Fibroblast of upper back skin (primary cell): ENCODE results near the gene CACNA1B.

Source experiments
- DNase-seq: peaks from one replicate; pipeline ENCODE4 v3.0.0-alpha.2; 2013

Gene CACNA1B

GRCh38 chr9:137969685-137970084 is 92.1 kb downstream of the CACNA1B start:
- DNase-seq: no peak

DNA sequence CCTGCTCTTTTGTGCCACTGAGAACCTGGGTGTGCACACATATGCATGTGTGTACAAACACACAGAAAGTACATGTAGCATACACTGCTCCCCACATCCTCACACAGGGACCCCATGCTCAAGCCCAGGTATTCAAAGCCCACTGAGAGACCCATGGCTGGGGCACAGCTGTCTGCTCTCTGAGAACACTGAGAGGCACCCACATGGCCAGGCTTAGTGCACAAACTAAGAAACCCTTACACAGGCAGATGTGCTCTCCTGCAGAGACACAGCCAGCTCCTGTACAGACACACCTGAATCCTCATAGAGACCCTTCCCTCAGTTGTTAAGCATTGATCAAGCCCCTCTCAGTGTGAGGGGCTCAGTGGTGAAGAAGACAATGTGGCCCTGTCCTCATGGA is 92.5 kb downstream of the CACNA1B start:
- no peak for DNase-seq

- no peak for DNase-seq
Measured at GRCh38 chr9:137970686-137971476, 93.3 kb downstream of the CACNA1B start.

DNA sequence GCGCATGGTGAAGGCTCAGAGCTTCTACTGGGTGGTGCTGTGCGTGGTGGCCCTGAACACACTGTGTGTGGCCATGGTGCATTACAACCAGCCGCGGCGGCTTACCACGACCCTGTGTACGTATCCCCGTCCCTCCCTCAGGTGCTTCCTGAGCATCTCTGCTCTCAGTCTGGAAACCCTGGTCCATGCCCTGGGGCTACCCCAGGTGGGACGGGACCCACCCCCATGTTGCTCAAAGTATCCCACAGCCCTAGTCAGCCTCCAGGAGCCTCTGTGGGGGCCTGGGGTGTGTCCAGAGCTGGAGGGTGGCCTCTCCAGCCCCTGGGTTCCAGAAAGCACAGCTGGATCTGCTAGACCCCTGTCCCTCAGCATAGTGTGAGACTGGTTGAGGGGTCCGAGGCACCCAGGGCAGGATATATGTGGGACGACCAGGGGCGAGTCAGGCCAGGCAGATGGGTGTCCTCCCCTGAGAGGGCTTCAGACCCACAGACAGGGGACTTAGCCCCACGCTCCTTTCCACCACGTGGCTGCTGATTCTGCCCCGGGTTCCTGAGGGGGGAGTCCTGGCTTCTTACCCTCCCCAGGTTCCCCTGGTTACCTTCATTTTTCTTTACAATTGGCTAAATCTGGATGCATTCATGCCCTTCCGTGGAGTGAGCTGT is 94.0 kb downstream of the CACNA1B start:
- DNase-seq: no peak

GRCh38 chr9:137972355-137972987 is 94.9 kb downstream of the CACNA1B start:
- no peak for DNase-seq

DNA sequence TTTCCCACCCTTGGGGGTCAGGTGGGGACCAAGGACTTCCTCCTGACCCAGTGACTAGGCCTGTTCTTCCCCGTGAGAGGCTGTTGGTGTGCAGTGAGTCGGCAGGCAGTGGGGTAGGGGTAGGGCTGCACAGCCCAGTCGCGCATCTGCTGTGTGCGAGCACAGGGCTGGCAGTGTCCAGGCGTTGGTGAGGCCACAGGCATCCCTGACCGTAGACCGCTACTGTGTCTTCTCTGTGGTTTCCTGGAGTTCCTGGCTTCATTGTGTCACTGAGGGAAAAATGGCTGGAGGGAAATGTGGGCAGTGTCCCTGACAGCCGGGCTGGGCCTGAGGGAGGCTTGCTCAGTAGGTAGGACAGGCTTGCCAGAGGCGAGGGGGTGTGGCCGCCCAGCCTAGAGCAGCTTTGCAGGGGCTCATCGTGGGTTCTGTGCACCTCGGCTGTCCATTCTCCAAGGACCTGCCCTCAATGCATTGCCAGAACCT is 95.4 kb downstream of the CACNA1B start:
- DNase-seq: no peak

DNA sequence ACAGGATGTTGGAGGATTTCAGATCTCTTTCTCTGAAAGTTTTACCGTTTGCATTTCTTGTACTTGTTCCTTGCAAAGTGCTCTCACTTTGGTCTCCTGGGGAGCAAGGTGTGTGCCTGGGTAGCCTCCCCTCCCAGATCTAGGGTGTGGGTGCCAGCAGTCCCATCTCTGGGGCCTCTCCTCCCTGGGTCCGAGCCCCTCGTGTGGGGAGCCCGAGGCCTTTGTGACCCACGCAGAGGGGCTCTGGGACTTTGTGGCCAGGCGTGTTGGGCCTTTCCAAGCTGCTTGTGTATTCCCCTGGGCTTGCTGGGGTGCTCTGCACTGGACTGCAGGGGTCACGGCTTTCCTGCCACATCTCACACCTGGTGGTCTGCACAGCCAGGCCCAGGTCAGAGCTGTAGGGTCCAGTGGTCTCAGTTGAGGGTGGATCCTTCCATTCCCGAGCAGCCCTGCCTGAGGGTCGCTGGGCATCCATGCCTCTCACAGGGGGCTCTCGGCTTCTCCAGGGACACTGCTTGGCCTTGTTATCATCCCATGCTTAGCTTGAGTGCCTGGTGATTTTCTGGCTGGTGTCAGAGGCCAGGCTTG is 96.3 kb downstream of the CACNA1B start:
- DNase-seq: no peak

- no peak for DNase-seq
Measured at GRCh38 chr9:137974746-137975526, 97.4 kb downstream of the CACNA1B start.

DNA sequence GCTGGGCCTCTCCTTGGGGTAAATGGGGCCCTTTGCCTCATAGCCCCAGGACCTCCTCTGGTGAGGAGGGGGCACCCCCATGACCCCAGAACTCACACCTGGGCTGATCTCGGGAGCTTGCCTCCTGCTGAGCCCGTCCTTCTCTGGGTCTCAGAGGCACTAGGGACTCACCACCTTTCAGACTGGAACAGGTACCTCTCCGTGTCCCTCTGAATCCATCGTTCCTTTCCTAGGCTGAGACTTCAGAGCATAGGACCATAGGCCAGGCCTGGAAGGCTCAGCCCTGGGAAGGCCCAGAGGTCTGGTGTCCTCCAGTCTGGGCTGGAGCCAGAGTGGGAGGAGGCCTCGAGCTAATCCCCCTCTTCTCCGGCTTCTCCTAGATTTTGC is 97.9 kb downstream of the CACNA1B start:
- no peak for DNase-seq

GRCh38 chr9:137975936-137976565 is 98.5 kb downstream of the CACNA1B start:
- DNase-seq: no peak

GRCh38 chr9:137977571-137978261 is 100.1 kb downstream of the CACNA1B start:
- DNase-seq: no peak

DNA sequence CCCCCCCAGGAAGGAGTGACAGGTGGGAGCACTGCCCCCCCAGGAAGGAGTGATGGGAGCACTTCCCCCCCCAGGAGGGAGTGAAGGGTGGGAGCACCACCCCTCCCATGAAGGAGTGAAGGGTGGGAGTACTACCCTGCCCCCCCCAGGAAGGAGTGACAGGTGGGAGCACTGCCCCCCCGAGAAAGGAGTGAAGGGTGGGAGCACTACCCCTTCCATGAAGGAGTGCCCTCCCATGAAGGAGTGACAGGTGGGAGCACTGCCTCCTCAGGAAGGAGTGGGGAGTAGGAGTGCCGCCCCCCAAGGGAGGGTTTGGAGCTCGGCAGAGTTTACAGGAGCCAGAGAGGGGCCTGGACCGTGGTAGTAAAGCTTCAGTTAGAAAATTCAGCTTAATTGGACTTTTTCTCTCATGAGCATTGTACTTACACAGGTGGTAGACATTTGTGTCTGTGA is 100.7 kb downstream of the CACNA1B start:
- DNase-seq: no peak

- DNase-seq: no peak
Measured at GRCh38 chr9:137982200-137982599, 104.6 kb downstream of the CACNA1B start.

- DNase-seq: no peak
Measured at GRCh38 chr9:137984005-137984404, 106.4 kb downstream of the CACNA1B start.

DNA sequence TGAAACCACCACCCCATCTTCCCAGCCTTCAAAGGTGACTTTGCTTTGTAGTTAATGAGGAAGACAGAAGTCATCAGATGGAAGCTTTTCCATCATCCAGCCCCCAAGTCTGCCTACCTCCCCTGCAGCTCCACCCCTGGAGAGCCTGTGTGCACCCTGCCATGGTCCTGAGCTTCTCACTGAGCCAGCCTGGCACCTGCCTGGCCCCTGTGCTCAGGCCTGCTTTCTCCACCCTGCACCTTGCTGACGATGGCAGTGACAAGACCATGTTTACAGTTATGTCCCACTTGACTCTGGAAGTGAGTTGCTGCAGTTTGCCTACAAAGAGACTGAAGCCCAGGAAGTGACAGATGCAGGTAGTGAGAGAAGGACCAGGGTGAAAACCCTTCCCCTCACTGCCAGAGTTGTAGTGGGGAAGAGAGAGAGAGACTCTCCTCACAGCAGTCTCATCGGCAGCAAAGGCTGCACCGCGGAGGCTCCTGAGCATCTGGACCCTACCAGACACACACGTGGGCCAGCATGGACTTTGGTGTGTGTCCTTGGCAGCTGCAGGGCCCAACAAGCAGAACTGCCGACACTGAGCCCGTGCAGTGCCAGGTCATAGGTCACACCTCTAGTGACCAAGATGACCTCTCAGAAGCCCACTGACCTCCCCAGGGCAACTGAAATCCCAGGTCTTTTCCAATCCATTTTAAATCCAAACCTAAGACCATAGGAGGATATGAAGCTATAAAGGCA is 107.1 kb downstream of the CACNA1B start:
- DNase-seq: no peak

- no peak for DNase-seq
Measured at GRCh38 chr9:137985637-137986071, 108.1 kb downstream of the CACNA1B start.

- DNase-seq: no peak
Measured at GRCh38 chr9:137986268-137987099, 108.9 kb downstream of the CACNA1B start.

- no peak for DNase-seq
Measured at GRCh38 chr9:137987244-137988030, 109.9 kb downstream of the CACNA1B start.

DNA sequence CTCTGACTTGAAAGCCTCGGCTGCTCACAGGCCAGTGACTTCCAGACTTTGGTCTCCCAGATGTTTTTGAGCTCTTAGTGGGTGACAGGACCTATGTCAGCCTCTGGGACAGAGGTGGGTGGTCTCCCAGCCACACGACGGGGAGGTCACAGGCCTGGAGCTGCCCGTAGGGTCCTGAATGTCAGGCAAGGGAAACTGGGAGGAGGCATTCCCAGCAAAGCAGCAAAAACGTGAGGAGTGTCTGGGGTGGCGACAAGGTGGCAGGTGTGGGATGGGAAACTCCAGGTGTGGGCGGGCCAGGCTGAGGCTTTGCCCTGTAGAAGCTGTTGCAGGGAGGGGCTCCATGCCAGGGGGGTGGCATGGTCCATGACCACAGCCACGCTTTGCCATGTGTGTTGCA is 110.5 kb downstream of the CACNA1B start:
- DNase-seq: no peak
